ENCODE results near the gene METTL14. TPM values are rescaled to one million over a fixed set of nuclear protein-coding genes. Genes with fewer than 3 reads are reported as not detected.
"Not testable (repeated sequence)": the region's sequence is repeated elsewhere in the genome, so short reads cannot be mapped to it uniquely, and the experiment has no call there.

METTL14 gene
- 10 to 100 TPM; 44.2 to 59.9 TPM for total RNA-seq

GRCh38 chr4:118684873-118685811, at the start of gene METTL14:
Gene METTL14 (plus strand): TSS chr4:118685392. CDS start chr4:118685535, 143 bp downstream.
- H3K4me3 Mint-ChIP-seq: peak within 1 kb of the TSS; percentile 100
- H3K9me3 Mint-ChIP-seq: peaks cover 3% of the 10 kb centered on the region
- H3K27me3 Mint-ChIP-seq: no peaks in the 10 kb centered on the region
- peak within 1 kb of the TSS; percentile 98 for H3K27ac Mint-ChIP-seq
- H3K36me3 Mint-ChIP-seq (ENCODE audit: low read depth): peaks cover 39% of the 10 kb centered on the region
- ATAC-seq (replicated peaks): peak; percentile 98
- peaks cover 7% of the 10 kb centered on the region for H3K4me1 Mint-ChIP-seq

GRCh38 chr4:118636126-118636525, 49.1 kb upstream of the METTL14 start:
- not testable (repeated sequence) for H3K4me3 Mint-ChIP-seq; H3K27ac Mint-ChIP-seq; H3K9me3 Mint-ChIP-seq; ATAC-seq (replicated peaks); H3K4me1 Mint-ChIP-seq; H3K27me3 Mint-ChIP-seq
- H3K36me3 Mint-ChIP-seq (ENCODE audit: low read depth): peaks cover 32% of the 10 kb centered on the region

DNA sequence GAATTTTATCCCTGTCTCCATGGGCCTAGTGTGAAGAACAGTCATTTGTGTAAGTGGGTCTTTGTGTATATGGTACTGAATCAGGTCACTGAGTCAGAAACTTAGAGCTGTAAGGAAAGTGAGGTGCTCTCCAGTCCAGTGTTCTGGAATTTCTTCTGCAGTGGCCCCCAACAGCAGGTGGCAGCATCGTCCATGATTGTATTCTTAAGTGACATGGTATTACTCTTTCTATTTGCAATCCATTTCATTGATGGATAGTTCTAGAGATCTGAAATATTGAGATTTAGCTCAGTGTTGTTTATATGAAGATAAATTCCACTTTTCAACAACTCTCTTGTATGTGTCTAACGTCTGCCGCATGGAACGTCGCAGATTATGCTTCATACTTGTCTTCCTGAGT, 20.5 kb upstream of the METTL14 start:
- H3K27me3 Mint-ChIP-seq; H3K36me3 Mint-ChIP-seq (ENCODE audit: low read depth); H3K4me1 Mint-ChIP-seq; ATAC-seq (replicated peaks); H3K4me3 Mint-ChIP-seq; H3K9me3 Mint-ChIP-seq; H3K27ac Mint-ChIP-seq: not testable (repeated sequence)

GRCh38 chr4:118669220-118669619, 16.0 kb upstream of the METTL14 start:
- H3K27ac Mint-ChIP-seq; H3K4me1 Mint-ChIP-seq; ATAC-seq (replicated peaks); H3K9me3 Mint-ChIP-seq; H3K27me3 Mint-ChIP-seq; H3K36me3 Mint-ChIP-seq (ENCODE audit: low read depth); H3K4me3 Mint-ChIP-seq: not testable (repeated sequence)

DNA sequence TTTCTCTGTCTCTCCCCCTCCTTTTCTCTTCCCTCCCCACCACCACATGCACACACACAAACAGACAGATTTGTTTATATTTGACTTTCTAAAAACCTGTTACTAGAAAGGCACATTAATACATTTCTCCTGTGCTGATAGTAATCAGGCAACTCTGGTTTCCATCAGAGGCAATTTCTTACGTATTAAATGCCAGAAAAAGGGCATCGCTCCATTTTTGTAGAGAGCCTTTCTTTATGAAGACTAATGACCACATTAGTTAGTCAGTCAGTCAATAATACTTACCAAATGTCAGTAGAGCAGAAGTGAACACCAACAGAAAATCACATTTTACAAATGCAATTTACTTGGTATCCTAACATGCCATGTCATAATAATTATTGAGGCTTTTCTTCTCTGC, 14.2 kb upstream of the METTL14 start:
- H3K27ac Mint-ChIP-seq; H3K27me3 Mint-ChIP-seq; H3K4me3 Mint-ChIP-seq; H3K9me3 Mint-ChIP-seq; H3K36me3 Mint-ChIP-seq (ENCODE audit: low read depth); H3K4me1 Mint-ChIP-seq; ATAC-seq (replicated peaks): not testable (repeated sequence)

DNA sequence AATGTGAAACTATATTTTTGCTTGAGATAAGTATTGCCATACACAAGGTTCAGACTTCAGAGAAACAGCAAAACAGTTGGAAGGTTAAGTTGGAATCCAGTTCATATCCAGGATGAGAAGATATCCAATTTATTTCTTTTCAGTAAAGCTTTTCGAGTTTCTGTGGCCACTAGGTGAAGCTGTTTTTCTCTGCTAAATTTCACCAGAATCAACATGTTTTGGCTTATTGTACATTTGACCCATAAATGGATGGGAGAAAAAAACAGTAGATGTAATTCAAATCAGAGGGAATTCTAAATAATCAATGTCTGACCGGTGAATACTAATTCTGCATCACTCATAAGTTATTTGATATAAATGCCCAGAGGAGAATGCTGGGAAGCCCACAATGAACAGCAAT, 9.1 kb upstream of the METTL14 start:
- no peaks in the 10 kb centered on the region for H3K4me1 Mint-ChIP-seq
- no peak overlapping the region for H3K4me3 Mint-ChIP-seq
- H3K36me3 Mint-ChIP-seq (ENCODE audit: low read depth): no peaks in the 10 kb centered on the region
- H3K27me3 Mint-ChIP-seq: no peaks in the 10 kb centered on the region
- ATAC-seq (replicated peaks): no peak
- H3K27ac Mint-ChIP-seq: no peak overlapping the region
- H3K9me3 Mint-ChIP-seq: no peaks in the 10 kb centered on the region

GRCh38 chr4:118680808-118681207, 4.4 kb upstream of the METTL14 start:
- no peaks in the 10 kb centered on the region for H3K4me1 Mint-ChIP-seq
- peaks cover 4% of the 10 kb centered on the region for H3K36me3 Mint-ChIP-seq (ENCODE audit: low read depth)
- H3K4me3 Mint-ChIP-seq: no peak overlapping the region
- no peaks in the 10 kb centered on the region for H3K27me3 Mint-ChIP-seq
- ATAC-seq (replicated peaks): no peak
- H3K27ac Mint-ChIP-seq: no peak overlapping the region
- peaks cover 3% of the 10 kb centered on the region for H3K9me3 Mint-ChIP-seq

DNA sequence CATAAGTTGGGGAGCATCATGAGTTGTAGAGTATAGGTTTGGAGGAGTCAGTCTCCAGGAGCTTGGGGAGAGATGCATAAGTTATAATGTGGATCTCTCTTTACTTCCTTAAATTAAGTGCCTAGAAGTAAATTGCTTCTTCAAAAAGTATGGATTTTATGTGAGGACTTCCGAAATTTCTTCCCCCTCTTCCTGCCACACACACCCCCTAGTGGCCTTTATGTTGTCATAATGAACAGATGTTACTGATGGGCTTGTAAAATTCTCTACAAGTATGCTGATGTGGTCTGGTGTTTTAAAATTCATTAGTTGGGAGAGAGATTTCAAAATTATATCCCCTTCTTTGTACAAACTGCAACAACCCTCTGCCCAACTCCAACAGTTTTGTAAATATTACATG, 2.3 kb upstream of the METTL14 start:
- no peak overlapping the region for H3K27ac Mint-ChIP-seq
- no peak for ATAC-seq (replicated peaks)
- H3K36me3 Mint-ChIP-seq (ENCODE audit: low read depth): peaks cover 22% of the 10 kb centered on the region

DNA sequence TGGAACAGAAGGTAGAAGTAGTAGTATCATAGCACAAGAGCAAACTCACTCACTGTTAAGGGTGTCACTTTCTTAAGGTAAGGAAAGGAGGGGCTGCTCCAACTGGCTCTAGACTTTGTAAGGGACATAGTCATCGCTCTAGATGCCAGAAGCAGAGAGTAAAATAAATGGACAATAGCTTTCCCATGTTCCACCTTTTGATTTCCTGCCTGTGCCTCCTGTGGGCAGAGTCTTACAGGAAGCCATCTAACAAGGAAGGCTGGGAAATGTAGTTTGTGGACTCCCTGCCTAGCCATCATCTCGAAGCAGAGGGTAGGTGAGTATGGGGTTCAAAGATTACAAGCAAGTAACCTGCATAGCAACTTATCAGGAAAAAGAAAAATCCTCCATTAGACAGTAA, 1.7 kb upstream of the METTL14 start:
- Mint-ChIP-seq H3K9me3 (peaks cover 3% of the 10 kb centered on the region), H3K4me1 (peaks cover 7% of the 10 kb centered on the region), H3K27ac (no peak overlapping the region), H3K36me3 (ENCODE audit: low read depth) (peaks cover 26% of the 10 kb centered on the region), H3K27me3 (no peaks in the 10 kb centered on the region), H3K4me3 (no peak overlapping the region)
- ATAC-seq (replicated peaks): no peak

More for the DNA sequence above, 2.3 kb upstream of the METTL14 start:
- Mint-ChIP-seq H3K9me3 (peaks cover 3% of the 10 kb centered on the region), H3K4me3 (no peak overlapping the region), H3K27me3 (no peaks in the 10 kb centered on the region), H3K4me1 (peaks cover 7% of the 10 kb centered on the region)

DNA sequence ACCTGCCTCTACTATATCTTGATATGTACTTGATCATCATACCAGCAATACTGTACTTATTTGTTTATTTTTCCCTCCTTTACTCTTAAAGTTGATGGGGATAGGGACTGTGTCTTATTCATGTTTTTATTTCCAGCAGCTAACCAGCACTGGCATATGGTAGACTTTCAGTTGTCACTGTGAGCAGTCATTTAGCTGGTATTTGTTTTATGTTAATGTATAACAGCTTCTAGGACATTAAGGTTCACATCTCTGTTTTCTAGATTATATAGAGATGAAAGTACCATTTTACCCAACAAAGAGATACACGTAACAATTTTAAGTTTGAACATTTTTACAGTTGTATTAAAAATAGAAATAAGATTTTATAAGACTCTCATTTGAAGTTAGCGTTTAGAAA, 17.9 kb downstream of the METTL14 start:
- ATAC-seq (replicated peaks): no peak
- no peaks in the 10 kb centered on the region for H3K9me3 Mint-ChIP-seq
- peaks cover 87% of the 10 kb centered on the region for H3K36me3 Mint-ChIP-seq (ENCODE audit: low read depth)
- H3K4me3 Mint-ChIP-seq: no peak overlapping the region
- no peak overlapping the region for H3K27ac Mint-ChIP-seq
- H3K4me1 Mint-ChIP-seq: peaks cover 3% of the 10 kb centered on the region
- no peaks in the 10 kb centered on the region for H3K27me3 Mint-ChIP-seq

- H3K27me3 Mint-ChIP-seq: no peaks in the 10 kb centered on the region
- no peak for ATAC-seq (replicated peaks)
- H3K36me3 Mint-ChIP-seq (ENCODE audit: low read depth): peaks cover 68% of the 10 kb centered on the region
- H3K4me3 Mint-ChIP-seq: no peak overlapping the region
- no peaks in the 10 kb centered on the region for H3K9me3 Mint-ChIP-seq
- H3K4me1 Mint-ChIP-seq: peaks cover 10% of the 10 kb centered on the region
- no peak overlapping the region for H3K27ac Mint-ChIP-seq
These were observed 25.9 kb downstream of the METTL14 start for GRCh38 chr4:118711052-118711451.

DNA sequence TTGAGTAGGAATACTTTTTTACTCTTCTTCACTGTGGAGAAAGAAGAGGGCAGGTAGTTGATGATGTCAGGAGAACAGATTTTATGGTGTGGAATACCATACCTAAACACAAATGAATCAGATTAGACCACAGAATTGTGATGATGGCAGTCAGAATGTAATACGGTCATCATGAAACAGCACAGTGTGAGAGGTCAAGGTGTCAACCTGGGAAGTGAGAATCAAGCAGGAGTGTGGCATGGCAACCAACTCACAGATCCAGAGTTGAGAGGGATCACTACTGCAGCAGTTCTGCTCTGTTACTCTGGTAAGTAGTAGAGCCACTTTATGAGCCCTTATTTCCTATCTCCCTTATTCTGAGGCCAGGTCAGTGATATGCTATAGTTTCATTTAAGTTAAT, 27.7 kb downstream of the METTL14 start:
- Mint-ChIP-seq H3K36me3 (ENCODE audit: low read depth) (peaks cover 50% of the 10 kb centered on the region), H3K9me3 (no peaks in the 10 kb centered on the region), H3K27me3 (no peaks in the 10 kb centered on the region), H3K4me3 (no peak overlapping the region), H3K4me1 (peaks cover 10% of the 10 kb centered on the region), H3K27ac (peak overlapping the region; percentile 17)
- ATAC-seq (replicated peaks): peak; percentile 92

- Mint-ChIP-seq H3K36me3 (ENCODE audit: low read depth) (peaks cover 41% of the 10 kb centered on the region), H3K27me3 (no peaks in the 10 kb centered on the region), H3K9me3 (no peaks in the 10 kb centered on the region), H3K27ac (no peak overlapping the region), H3K4me1 (peaks cover 10% of the 10 kb centered on the region), H3K4me3 (no peak overlapping the region)
- ATAC-seq (replicated peaks): no peak
These were observed 29.5 kb downstream of the METTL14 start for GRCh38 chr4:118714682-118715081.

- H3K4me3 Mint-ChIP-seq: no peak overlapping the region
- ATAC-seq (replicated peaks): no peak
- peaks cover 10% of the 10 kb centered on the region for H3K4me1 Mint-ChIP-seq
- H3K27me3 Mint-ChIP-seq: no peaks in the 10 kb centered on the region
- no peaks in the 10 kb centered on the region for H3K9me3 Mint-ChIP-seq
- no peak overlapping the region for H3K27ac Mint-ChIP-seq
- H3K36me3 Mint-ChIP-seq (ENCODE audit: low read depth): peaks cover 26% of the 10 kb centered on the region
These were observed 31.1 kb downstream of the METTL14 start for GRCh38 chr4:118716304-118716703.

DNA sequence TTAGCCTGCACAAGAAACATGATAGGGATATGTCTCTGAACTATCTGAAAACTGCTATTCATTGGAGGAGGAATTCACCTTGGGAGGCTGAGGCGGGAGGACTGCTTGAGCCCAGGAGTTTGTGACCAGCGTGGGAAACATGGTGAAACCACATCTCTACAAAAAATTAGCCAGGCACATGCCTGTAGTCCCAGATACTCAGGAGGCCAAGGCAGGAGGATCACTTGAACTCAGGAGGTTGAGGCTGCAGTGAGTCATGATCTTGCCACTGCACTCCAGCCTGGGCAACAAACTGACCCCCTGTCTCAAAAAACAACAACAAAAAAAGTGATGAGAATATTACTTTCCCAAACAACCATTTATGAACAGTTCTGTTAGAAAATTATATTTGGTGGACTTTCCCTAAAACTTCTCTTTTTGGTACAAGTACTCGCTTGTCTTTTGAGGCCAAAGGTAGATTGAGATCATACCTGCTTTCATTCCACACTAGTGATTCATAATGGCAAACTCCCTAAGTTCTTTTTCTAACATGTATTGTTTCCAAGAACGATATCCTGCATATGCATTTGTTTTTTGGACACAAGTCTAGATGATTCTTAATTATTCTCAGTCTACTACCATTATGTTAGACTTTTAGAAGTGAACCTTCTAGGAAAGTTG, 33.4 kb downstream of the METTL14 start:
- no peak overlapping the region for H3K4me3 Mint-ChIP-seq
- no peak overlapping the region for H3K27ac Mint-ChIP-seq
- no peaks in the 10 kb centered on the region for H3K4me1 Mint-ChIP-seq
- no peaks in the 10 kb centered on the region for H3K27me3 Mint-ChIP-seq
- H3K36me3 Mint-ChIP-seq (ENCODE audit: low read depth): peaks cover 27% of the 10 kb centered on the region
- H3K9me3 Mint-ChIP-seq: no peaks in the 10 kb centered on the region
- no peak for ATAC-seq (replicated peaks)
